Right lobe of liver (tissue), 6 donors: ENCODE measurements around the gene NEDD9. TPM values are rescaled to one million over a fixed set of nuclear protein-coding genes. Genes with fewer than 3 reads are reported as not detected.

Experiments used
- ATAC-seq, 4 donors: fragments of 200-7000 bp; cut with Tn5 transposase; one replicate each; pipeline ENCODE4 v1.9.1; 2020; ENCODE audit warnings: mild to moderate bottlenecking in 4 of 4, moderate library complexity in 4 of 4
- DNase-seq, 3 donors: peaks; one replicate each; pipeline ENCODE4 v3.0.0-alpha.2; 2020
- H3K27ac ChIP-seq, 3 donors: fragments of 200-600 bp; one replicate each; pipeline ENCODE4 v1.8.0; 2022
- H3K27me3 ChIP-seq, 2 donors: fragments of 200-600 bp; one replicate each; pipeline ENCODE4 v1.8.0; 2022
- H3K36me3 ChIP-seq, 4 donors: fragments of 200-600 bp; sonication (generic) in 1 of 4; one replicate each; pipeline versions ENCODE4 v1.5.1 to v1.8.0; 2017 to 2022; ENCODE audit warnings: control low read depth in 1 of 4
- H3K4me1 ChIP-seq, 4 donors: fragments of 200-600 bp; sonication (generic) in 1 of 4; one replicate each; pipeline versions ENCODE4 v1.5.1 to v1.8.0; 2017 to 2022; ENCODE audit warnings: control low read depth in 1 of 4
- H3K4me3 ChIP-seq, 3 donors: fragments of 200-600 bp; one replicate each; pipeline ENCODE4 v1.8.0; 2022
- H3K9me3 ChIP-seq, 4 donors: fragments of 200-600 bp; sonication (generic) in 1 of 4; one replicate each; pipeline versions ENCODE4 v1.5.1 to v1.8.0; 2017 to 2022; ENCODE audit warnings: control low read depth in 1 of 4
- POLR2A ChIP-seq: fragments of 450-650 bp; IDR thresholded peaks from one replicate; pipeline ENCODE4 v1.6.1; 2017; ENCODE audit warnings: antibody characterized with exemption, mild to moderate bottlenecking
- WGBS: methylation state at CpG from one replicate; pipeline ENCODE4 v1.1.6; 2018; ENCODE audit warnings: low coverage, low lambda C conversion rate; ENCODE audit not compliant: insufficient coverage; ENCODE audit errors: missing lambda C conversion rate; 5-methylcytosine and 5-hydroxymethylcytosine counted together
- intact Hi-C, 2 donors: fragments of 100-400 bp; cut with DNase I; formaldehyde crosslinking; loops; one replicate each; pipeline versions ENCODE4 v1.11.2 to v1.14.1; 2022
- total RNA-seq, 6 experiments: library from RNA; depleted of rRNA in 2 of 6; stranded (reverse); fragments of >200 nt in 2 of 6; fragmentation: NEBNext Ultra II Directional in 3 of 6; extraction: Animal tissue kit (Norgen Biotek cat#: 25700) in 3 of 6; gene quantifications; one replicate each; pipeline versions ENCODE4 v1.1.0 to v1.2.4, GENCODE V29; 2016 to 2023
- TF ChIP-seq, protein P1 (sequence below), 4 donors: fragments of 200-600 bp in 3 of 4; fragments of 450-650 bp in 1 of 4; IDR thresholded peaks; one replicate each; pipeline versions ENCODE4 v1.5.1 to v1.8.0; 2016 to 2022; ENCODE audit warnings: antibody characterized with exemption in 4 of 4, mild to moderate bottlenecking in 2 of 4
- donor health status: DM: no; HTN: yes; CAD: no.
- donor health status: DM: no; HTN: no; CAD: no.
- donor health status: DM: no; HTN: no; CAD: no.
- donor health status: DM: no; HTN: yes; CAD: no.
- donor health status: DM: no; HTN: yes; CAD: no.

NEDD9 gene
- total RNA-seq, 6 experiments from 2014 or later = 5.1 to 59.8 (median 26.2) TPM

DNA sequence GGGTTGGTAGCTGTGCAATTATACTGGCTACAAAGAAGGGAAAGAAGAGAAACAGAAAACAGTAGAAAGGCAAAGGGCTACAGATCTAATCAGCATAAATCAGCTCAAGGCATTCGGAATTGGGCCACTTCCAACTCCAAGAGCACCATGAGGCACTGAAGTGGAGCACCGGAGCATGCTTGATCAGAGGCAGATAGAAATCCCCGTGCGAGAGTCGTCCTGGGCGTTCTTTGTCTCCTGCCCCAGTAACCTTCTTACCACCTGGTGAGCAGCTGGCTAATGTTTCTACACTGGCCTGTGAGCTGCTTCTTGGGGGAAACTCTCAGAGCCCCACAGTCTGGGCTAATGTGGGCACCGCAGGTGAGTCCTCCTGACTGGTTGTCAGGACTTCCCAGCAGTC lies 16.7 kb downstream of the NEDD9 start:
- no peak for ATAC-seq
- H3K36me3 ChIP-seq = peaks cover 0 to 7% (median 0%) of the 10 kb centered on the region in 4 donors
- TF ChIP-seq POLR2A = no peak
- TF ChIP-seq, protein P1, sequence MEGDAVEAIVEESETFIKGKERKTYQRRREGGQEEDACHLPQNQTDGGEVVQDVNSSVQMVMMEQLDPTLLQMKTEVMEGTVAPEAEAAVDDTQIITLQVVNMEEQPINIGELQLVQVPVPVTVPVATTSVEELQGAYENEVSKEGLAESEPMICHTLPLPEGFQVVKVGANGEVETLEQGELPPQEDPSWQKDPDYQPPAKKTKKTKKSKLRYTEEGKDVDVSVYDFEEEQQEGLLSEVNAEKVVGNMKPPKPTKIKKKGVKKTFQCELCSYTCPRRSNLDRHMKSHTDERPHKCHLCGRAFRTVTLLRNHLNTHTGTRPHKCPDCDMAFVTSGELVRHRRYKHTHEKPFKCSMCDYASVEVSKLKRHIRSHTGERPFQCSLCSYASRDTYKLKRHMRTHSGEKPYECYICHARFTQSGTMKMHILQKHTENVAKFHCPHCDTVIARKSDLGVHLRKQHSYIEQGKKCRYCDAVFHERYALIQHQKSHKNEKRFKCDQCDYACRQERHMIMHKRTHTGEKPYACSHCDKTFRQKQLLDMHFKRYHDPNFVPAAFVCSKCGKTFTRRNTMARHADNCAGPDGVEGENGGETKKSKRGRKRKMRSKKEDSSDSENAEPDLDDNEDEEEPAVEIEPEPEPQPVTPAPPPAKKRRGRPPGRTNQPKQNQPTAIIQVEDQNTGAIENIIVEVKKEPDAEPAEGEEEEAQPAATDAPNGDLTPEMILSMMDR (IDR thresholded peaks at IDR 0.05) = no peak
- intact Hi-C loops = no loop called here
- no peak overlapping the region for H3K4me3 ChIP-seq
- H3K27ac ChIP-seq = peak overlapping the region in 2 of 3 donors; percentile 3 to 12
- no peak for DNase-seq
- no peaks in the 10 kb centered on the region for H3K9me3 ChIP-seq
- no peaks in the 10 kb centered on the region for H3K27me3 ChIP-seq
- 73% methylated on average over 3 of the region's 7 CpGs for WGBS
- peaks cover 0 to 31% (median 6%) of the 10 kb centered on the region in 4 donors for H3K4me1 ChIP-seq

DNA sequence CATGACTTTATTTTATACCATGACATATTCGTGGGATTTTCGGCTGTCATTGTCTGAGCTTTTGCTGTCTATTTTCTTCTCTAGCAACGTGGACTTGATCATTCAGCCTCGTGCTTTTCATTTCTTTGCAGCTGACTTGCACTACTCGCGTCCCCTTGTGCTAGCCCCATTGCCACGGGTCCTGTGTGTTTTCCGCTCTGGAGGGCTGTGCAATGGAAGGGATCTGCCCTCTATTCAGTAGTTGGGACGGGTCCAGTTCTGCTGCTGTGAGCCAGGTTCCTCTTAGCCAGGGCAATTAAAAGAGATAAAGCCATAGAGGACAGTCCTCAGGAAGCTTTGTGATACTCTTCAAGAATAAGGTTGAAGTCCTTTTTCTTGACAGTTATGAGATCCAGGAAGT lies 17.6 kb downstream of the NEDD9 start:
- H3K27me3 ChIP-seq = no peaks in the 10 kb centered on the region
- H3K27ac ChIP-seq = peak overlapping the region in 2 of 3 donors; percentile 0 to 12
- intact Hi-C loops = no loop called here
- H3K4me1 ChIP-seq = peaks cover 0 to 34% (median 6%) of the 10 kb centered on the region in 4 donors
- TF ChIP-seq, protein P1 (IDR thresholded peaks at IDR 0.05) = no peak
- TF ChIP-seq POLR2A = no peak
- H3K9me3 ChIP-seq = no peaks in the 10 kb centered on the region
- 83% methylated on average over 7 of the region's 9 CpGs for WGBS
- H3K4me3 ChIP-seq = no peak overlapping the region
- ATAC-seq = no peak
- H3K36me3 ChIP-seq = peaks cover 0 to 7% (median 0%) of the 10 kb centered on the region in 4 donors
- no peak for DNase-seq

DNA sequence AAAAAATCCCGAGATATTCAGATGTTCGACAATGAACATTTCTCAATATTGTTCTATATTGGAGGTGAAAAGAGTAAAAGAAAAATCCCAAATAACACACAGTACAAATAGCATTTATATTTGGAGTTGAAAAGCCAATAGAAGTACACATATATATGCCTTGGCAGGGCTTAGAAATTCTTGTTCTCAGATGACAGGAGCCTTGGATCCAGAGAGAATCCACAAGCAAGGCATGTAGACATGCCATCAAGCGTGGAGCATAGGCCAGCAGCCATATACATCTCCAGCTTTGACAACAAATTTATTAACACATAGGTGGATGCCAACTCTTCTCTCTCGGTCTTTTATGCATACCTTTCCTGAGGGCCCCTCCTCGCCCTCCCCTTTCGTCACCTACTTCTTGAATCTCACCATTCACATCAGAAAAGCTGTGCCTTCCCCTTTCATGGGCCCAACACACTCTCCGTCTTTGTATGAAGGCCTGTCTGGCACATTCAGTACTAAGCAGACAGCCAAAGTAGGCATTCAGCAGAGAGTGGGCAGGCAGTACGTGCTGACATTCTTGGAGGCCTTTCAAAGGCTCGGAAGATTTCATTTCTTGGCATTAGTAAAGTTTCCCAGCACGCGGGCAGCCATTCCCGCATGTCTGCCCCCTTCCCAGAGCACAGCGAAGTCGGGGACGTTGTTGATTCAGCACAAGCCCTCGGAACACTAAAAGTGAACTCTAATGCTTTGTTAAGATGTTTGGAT lies 18.2 kb downstream of the NEDD9 start:
- no peak for TF ChIP-seq POLR2A
- TF ChIP-seq, protein P1 (IDR thresholded peaks at IDR 0.05) = no peak
- ATAC-seq (no peak), DNase-seq (no peak)
- no peaks in the 10 kb centered on the region for H3K27me3 ChIP-seq
- H3K27ac ChIP-seq = peak overlapping the region in 1 of 3 donors; percentile 13
- intact Hi-C loops = no loop called here
- H3K36me3 ChIP-seq = peaks cover 0 to 7% (median 0%) of the 10 kb centered on the region in 4 donors
- H3K4me3 ChIP-seq = no peak overlapping the region
- H3K4me1 ChIP-seq = peaks cover 0 to 33% (median 6%) of the 10 kb centered on the region in 4 donors
- H3K9me3 ChIP-seq = no peaks in the 10 kb centered on the region
- 84% methylated on average over 15 of the region's 16 CpGs for WGBS

DNA sequence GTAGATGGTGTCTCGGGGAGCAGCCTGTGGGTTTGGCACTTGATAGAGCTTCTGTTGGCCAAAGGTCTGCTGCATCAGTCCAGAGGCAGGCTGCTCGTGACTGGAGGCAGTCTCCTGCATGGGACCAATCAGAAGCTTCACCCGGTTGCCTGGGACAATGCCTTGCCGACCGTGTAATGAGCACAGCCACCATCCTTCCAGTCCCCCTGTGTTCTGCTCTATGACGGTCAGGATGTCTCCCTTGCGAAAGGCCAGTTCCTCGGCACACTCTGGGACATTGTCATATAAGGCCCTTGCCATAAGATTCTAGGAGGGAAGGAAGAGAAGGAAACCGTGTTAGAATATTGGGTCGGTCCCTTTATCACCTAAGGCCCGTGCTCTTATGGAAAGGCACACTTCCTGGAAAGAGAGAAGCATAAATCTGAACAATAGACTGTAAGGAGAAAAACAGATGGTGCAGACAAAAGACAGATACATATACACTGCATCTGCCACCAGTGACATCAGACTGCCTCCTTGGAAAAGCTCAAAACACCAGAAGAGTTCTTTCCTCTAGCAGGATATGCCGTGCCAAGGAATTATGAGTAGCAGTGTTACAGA lies 18.9 kb downstream of the NEDD9 start:
- Histone ChIP-seq H3K27me3 (no peaks in the 10 kb centered on the region), H3K4me1 (peaks cover 0 to 25% (median 3%) of the 10 kb centered on the region in 4 donors), H3K9me3 (no peaks in the 10 kb centered on the region), H3K36me3 (peaks cover 0 to 7% (median 0%) of the 10 kb centered on the region in 4 donors), H3K27ac (no peak overlapping the region), H3K4me3 (no peak overlapping the region)
- DNase-seq (no peak), ATAC-seq (peak in 3 of 4 donors; percentile 21 to 46 (median 24))
- WGBS = 86% methylated on average over 4 of the region's 12 CpGs
- TF ChIP-seq, protein P1 (IDR thresholded peaks at IDR 0.05) = no peak
- TF ChIP-seq POLR2A = no peak
- intact Hi-C loops = no loop called here
